HepG2 (cell line): ENCODE data around the gene MBLAC1.

Experiments
- ATF4 ChIP-seq, 2 experiments: fragments of 450-650 bp in 1 of 2; sonication (generic) in 1 of 2; formaldehyde crosslinking; IDR thresholded peaks; 2 replicates each; pipeline versions ENCODE4 v1.5.0 to v1.8.0; 2020 to 2022; ENCODE audit warnings: mild to moderate bottlenecking in 1 of 2, missing genetic modification reagents in 1 of 2
- ATM ChIP-seq: fragments of 450-650 bp; IDR thresholded peaks from 2 replicates; pipeline ENCODE4 v1.7.1; 2017; ENCODE audit warnings: mild to moderate bottlenecking, borderline replicate concordance
- CHD4 ChIP-seq: fragments of 200-600 bp; sonication (generic); IDR thresholded peaks from 2 replicates; pipeline ENCODE4 v1.7.0; 2017; ENCODE audit warnings: mild to moderate bottlenecking, low read length, borderline replicate concordance
- CTCF ChIP-seq: sonication (generic); formaldehyde crosslinking; IDR thresholded peaks from 2 replicates; pipeline ENCODE4 v1.5.0; 2020; ENCODE audit warnings: mild to moderate bottlenecking, missing genetic modification reagents, moderate library complexity
- DPF2 ChIP-seq: sonication (generic); formaldehyde crosslinking; IDR thresholded peaks from 2 replicates; pipeline ENCODE4 v1.4.0; 2020; ENCODE audit warnings: mild to moderate bottlenecking, low read depth, missing genetic modification reagents, borderline replicate concordance
- HDAC2 ChIP-seq: sonication (generic); formaldehyde crosslinking; IDR thresholded peaks from 2 replicates; pipeline ENCODE4 v1.4.0; 2020; ENCODE audit warnings: missing genetic modification reagents
- ISL2 ChIP-seq: sonication (generic); formaldehyde crosslinking; IDR thresholded peaks from 2 replicates; pipeline ENCODE4 v1.5.0; 2020; ENCODE audit warnings: missing genetic modification reagents
- KLF13 ChIP-seq: sonication (generic); formaldehyde crosslinking; IDR thresholded peaks from 2 replicates; pipeline ENCODE4 v1.4.0; 2020; ENCODE audit warnings: mild to moderate bottlenecking, missing genetic modification reagents
- POLR2A ChIP-seq, 2 experiments: IDR thresholded peaks; 2 replicates each; pipeline ENCODE4 v1.6.1; 2011; ENCODE audit warnings: low read depth in 2 of 2, low read length in 2 of 2, mild to moderate bottlenecking in 1 of 2, moderate library complexity in 1 of 2; ENCODE audit not compliant: insufficient read depth in 1 of 2
- POLR2AphosphoS5 ChIP-seq: IDR thresholded peaks from 2 replicates; pipeline ENCODE4 v1.6.1; 2012; ENCODE audit warnings: low read depth, low read length
- ZNF264 ChIP-seq: sonication (generic); formaldehyde crosslinking; IDR thresholded peaks from 2 replicates; pipeline ENCODE4 v1.4.0; 2020; ENCODE audit warnings: missing genetic modification reagents
- ZNF546 ChIP-seq: sonication (generic); formaldehyde crosslinking; conservative IDR thresholded peaks from 2 replicates; pipeline ENCODE4 v1.8.1; 2023; ENCODE audit warnings: mild to moderate bottlenecking, missing genetic modification reagents

GRCh38 chr7:100167912-100168323 lies 41.2 kb downstream of the MBLAC1 start:
- TF ChIP-seq CTCF (CRISPR knock-in tag) = no peak
- TF ChIP-seq POLR2AphosphoS5 = no peak
- TF ChIP-seq ISL2 = no peak
- no peak for TF ChIP-seq POLR2A (IDR thresholded peaks at IDR 0.05; ENCODE audit: insufficient read depth in 1 of 2, low read depth in 2 of 2, low read length in 2 of 2)
- no peak for TF ChIP-seq CHD4
- TF ChIP-seq KLF13 (CRISPR knock-in tag) = no peak
- no peak for TF ChIP-seq ZNF264 (CRISPR knock-in tag)
- no peak for TF ChIP-seq HDAC2 (CRISPR knock-in tag)
- no peak for TF ChIP-seq DPF2
- no peak for TF ChIP-seq ATM
- no peak for TF ChIP-seq ATF4 (CRISPR knock-in tag; IDR thresholded peaks at IDR 0.05)
- TF ChIP-seq ZNF546 = no peak
